GM12878 (cell line): ENCODE results near the gene DICER1. TPM values are rescaled to one million over a fixed set of nuclear protein-coding genes. Genes with fewer than 3 reads are reported as not detected.

ENCODE experiments used
- ATAC-seq: fragments of 200-7000 bp; cut with Tn5 transposase; 3 replicates; pipeline ENCODE4 v1.9.1; 2020; ENCODE audit warnings: mild to moderate bottlenecking, moderate library complexity
- BruUV-seq: library from RNA; stranded (reverse); fragments of 400-500 nt; replicated peaks from 2 replicates; lab custom pipeline; 2021; lab: Mats Ljungman, UMichigan
- CTCF ChIA-PET: fragments of 300-600 bp; sonication (Branson Sonifier 250); formaldehyde crosslinking; extraction: SDS; loops from one replicate; lab custom pipeline; 2021; ENCODE audit warnings: inconsistent platforms; lab: Yijun Ruan, JAX
- POLR2A ChIA-PET: fragments of 350-600 bp; formaldehyde crosslinking; extraction: SDS; loops from one replicate; lab custom pipeline; 2021; ENCODE audit warnings: inconsistent platforms; lab: Charles Lee
- RAD21 ChIA-PET: fragments of 300-600 bp; sonication (Branson Sonifier 250); formaldehyde crosslinking; loops from one replicate; lab custom pipeline; 2023; ENCODE audit warnings: antibody characterized with exemption; ENCODE audit not compliant: unreplicated experiment; lab: Charles Lee
- SMC1A ChIA-PET: fragments of 300-600 bp; sonication (Branson Sonifier 250); formaldehyde crosslinking; loops from one replicate; lab custom pipeline; 2023; ENCODE audit not compliant: unreplicated experiment, uncharacterized antibody; lab: Charles Lee
- DNase-seq: peaks from one replicate; pipeline ENCODE4 v3.0.0-alpha.2; 2011; ENCODE audit warnings: low read depth, low spot score
- FAIRE-seq: peaks from 3 replicates; lab custom pipeline; 2011; peaks lifted over from hg19 to GRCh38; lab: Jason Lieb, UNC
- H2AFZ ChIP-seq: 2 replicates; pipeline ENCODE4 v1.6.0; 2011; ENCODE audit warnings: low read depth, low read length, control low read depth; ENCODE audit not compliant: control insufficient read depth
- H3K27ac ChIP-seq: 2 replicates; pipeline ENCODE4 v1.5.1; 2011; ENCODE audit warnings: control low read depth; ENCODE audit not compliant: control insufficient read depth, insufficient read depth
- H3K27me3 ChIP-seq, 2 experiments: replicated peaks in 1 of 2; 2 replicates each; pipeline versions ENCODE4 v1.6.0 to v1.6.1; 2011; ENCODE audit warnings: low read length in 1 of 2; ENCODE audit not compliant: control insufficient read depth in 2 of 2, insufficient read depth in 2 of 2
- H3K36me3 ChIP-seq, 2 experiments: 2 replicates each; pipeline ENCODE4 v1.5.1; 2011; ENCODE audit warnings: low read length in 1 of 2; ENCODE audit not compliant: control insufficient read depth in 2 of 2, insufficient read depth in 2 of 2
- H3K4me1 ChIP-seq: 2 replicates; pipeline ENCODE4 v1.6.1; 2011; ENCODE audit warnings: mild to moderate bottlenecking, low read length, moderate library complexity, mixed read lengths; ENCODE audit not compliant: control insufficient read depth, insufficient read depth
- H3K4me2 ChIP-seq: 2 replicates; pipeline ENCODE4 v1.6.0; 2011; ENCODE audit warnings: control low read depth; ENCODE audit not compliant: control insufficient read depth, insufficient read depth
- H3K4me3 ChIP-seq: fragments of 200-600 bp; sonication (generic); 2 replicates; pipeline ENCODE4 v1.5.1; 2016
- H3K79me2 ChIP-seq: 2 replicates; pipeline ENCODE4 v1.6.0; 2011; ENCODE audit warnings: low read length; ENCODE audit not compliant: control insufficient read depth, insufficient read depth
- H3K9ac ChIP-seq: 2 replicates; pipeline ENCODE4 v1.8.0; 2011; ENCODE audit warnings: low read length, control low read depth, mixed read lengths; ENCODE audit not compliant: control insufficient read depth, insufficient read depth
- H3K9me3 ChIP-seq: replicated peaks from 3 replicates; pipeline ENCODE4 v1.5.1; 2011; ENCODE audit warnings: mild to moderate bottlenecking, low read length; ENCODE audit not compliant: control insufficient read depth, insufficient read depth
- H4K20me1 ChIP-seq: 2 replicates; pipeline ENCODE4 v1.6.0; 2011; ENCODE audit not compliant: control insufficient read depth, insufficient read depth
- EED ChIP-seq: sonication (generic); IDR thresholded peaks from 2 replicates; pipeline ENCODE4 v1.6.1; 2016; ENCODE audit warnings: antibody characterized with exemption, low read depth
- SUZ12 ChIP-seq: fragments of 200-600 bp; sonication (generic); IDR thresholded peaks from one replicate; pipeline ENCODE4 v1.6.1; 2018; ENCODE audit warnings: antibody characterized with exemption, mild to moderate bottlenecking; ENCODE audit not compliant: unreplicated experiment
- ZNF274 ChIP-seq: IDR thresholded peaks from one replicate; pipeline ENCODE4 v1.8.0; 2011; ENCODE audit not compliant: insufficient read length, insufficient read depth
- ZNF622 ChIP-seq: fragments of 450-650 bp; IDR thresholded peaks from 2 replicates; pipeline ENCODE4 v1.6.1; 2017; ENCODE audit warnings: mild to moderate bottlenecking, inconsistent platforms
- WGBS: methylation state at CpG from one replicate; pipeline ENCODE4 v1.1.6; 2016; ENCODE audit warnings: low lambda C conversion rate; ENCODE audit not compliant: insufficient replicate concordance, insufficient coverage; ENCODE audit errors: missing lambda C conversion rate; 5-methylcytosine and 5-hydroxymethylcytosine counted together
- in situ Hi-C: fragments of 300-500 bp; cut with MboI; formaldehyde crosslinking; loops from 9 replicates; pipeline ENCODE4 v1.14.3; 2018; ENCODE audit warnings: mixed read lengths
- intact Hi-C: fragments of 100-400 bp; cut with micrococcal nuclease; formaldehyde crosslinking; loops from one replicate; pipeline ENCODE4 v1.14.2; 2022; ENCODE audit not compliant: unreplicated experiment
- polyA plus RNA-seq, 11 experiments: library from polyadenylated mRNA; depleted of rRNA in 4 of 11; unstranded in 6 of 11; stranded (reverse) in 5 of 11; fragments of >200 nt; fragmentation: Nextera tagmentation in 4 of 11; fragmentation: Illumina TruSeq in 1 of 11; extraction: Ambion mirVana in 4 of 11; extraction: Trizol in 1 of 11; gene quantifications; 1 replicate in 1 of 11; 2 replicates in 10 of 11; pipeline versions ENCODE4 v1.2.1 to v1.2.3, GENCODE V29; 2011 to 2016; ENCODE audit warnings: inconsistent platforms in 2 of 11, missing spikeins in 2 of 11, low read depth in 1 of 11
- total RNA-seq, 4 experiments: library from RNA; depleted of rRNA in 3 of 4; stranded (reverse); fragments of >200 nt in 3 of 4; fragmentation: Illumina TruSeq in 1 of 4; extraction: Trizol in 1 of 4; gene quantifications; 2 replicates each; pipeline versions ENCODE4 v1.2.1 to v1.2.3, GENCODE V29; 2013 to 2021
- TF ChIP-seq, protein P1 (sequence below): fragments of 450-650 bp; IDR thresholded peaks from 2 replicates; pipeline ENCODE4 v1.6.1; 2018; ENCODE audit warnings: borderline replicate concordance, mild to moderate bottlenecking; ENCODE audit not compliant: partially characterized antibody
- TF ChIP-seq, protein P2 (sequence below): fragments of 450-650 bp; IDR thresholded peaks from 2 replicates; pipeline ENCODE4 v1.6.1; 2016; ENCODE audit warnings: mild to moderate bottlenecking

The DICER1 gene
- total and polyA plus RNA-seq, 10 of the 15 experiments (the other 5 are each of a cell fraction or from before 2014, with no cell fraction given) = 6.8 to 70.8 (median 37.1) TPM

DNA sequence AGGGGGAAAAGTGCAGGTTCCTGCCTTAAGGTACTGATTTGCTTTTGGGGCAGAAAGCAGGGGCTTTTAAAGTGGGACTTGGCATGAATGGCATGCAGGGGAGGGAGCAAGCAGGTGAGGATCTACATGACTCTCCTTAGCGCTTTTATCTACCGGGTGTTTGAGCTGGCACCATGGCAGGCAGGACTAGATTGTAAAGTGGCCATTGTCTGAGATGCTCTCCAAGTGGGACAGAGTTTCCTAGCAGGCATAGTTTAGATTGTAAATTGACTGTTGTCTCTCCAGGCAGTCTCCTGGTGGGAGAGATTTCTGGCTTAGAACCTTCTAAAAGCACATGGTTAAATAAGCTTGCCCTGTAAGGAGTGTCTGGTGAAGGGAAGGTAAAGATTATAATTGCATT is 5.3 kb upstream of the DICER1 start:
- ATAC-seq (no peak), FAIRE-seq (no peak), DNase-seq (no peak)
- TF ChIP-seq, protein P1, sequence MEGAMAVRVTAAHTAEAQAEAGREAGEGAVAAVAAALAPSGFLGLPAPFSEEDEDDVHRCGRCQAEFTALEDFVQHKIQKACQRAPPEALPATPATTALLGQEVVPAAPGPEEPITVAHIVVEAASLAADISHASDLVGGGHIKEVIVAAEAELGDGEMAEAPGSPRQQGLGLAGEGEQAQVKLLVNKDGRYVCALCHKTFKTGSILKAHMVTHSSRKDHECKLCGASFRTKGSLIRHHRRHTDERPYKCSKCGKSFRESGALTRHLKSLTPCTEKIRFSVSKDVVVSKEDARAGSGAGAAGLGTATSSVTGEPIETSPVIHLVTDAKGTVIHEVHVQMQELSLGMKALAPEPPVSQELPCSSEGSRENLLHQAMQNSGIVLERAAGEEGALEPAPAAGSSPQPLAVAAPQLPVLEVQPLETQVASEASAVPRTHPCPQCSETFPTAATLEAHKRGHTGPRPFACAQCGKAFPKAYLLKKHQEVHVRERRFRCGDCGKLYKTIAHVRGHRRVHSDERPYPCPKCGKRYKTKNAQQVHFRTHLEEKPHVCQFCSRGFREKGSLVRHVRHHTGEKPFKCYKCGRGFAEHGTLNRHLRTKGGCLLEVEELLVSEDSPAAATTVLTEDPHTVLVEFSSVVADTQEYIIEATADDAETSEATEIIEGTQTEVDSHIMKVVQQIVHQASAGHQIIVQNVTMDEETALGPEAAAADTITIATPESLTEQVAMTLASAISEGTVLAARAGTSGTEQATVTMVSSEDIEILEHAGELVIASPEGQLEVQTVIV = no peak
- TF ChIP-seq, protein P2, sequence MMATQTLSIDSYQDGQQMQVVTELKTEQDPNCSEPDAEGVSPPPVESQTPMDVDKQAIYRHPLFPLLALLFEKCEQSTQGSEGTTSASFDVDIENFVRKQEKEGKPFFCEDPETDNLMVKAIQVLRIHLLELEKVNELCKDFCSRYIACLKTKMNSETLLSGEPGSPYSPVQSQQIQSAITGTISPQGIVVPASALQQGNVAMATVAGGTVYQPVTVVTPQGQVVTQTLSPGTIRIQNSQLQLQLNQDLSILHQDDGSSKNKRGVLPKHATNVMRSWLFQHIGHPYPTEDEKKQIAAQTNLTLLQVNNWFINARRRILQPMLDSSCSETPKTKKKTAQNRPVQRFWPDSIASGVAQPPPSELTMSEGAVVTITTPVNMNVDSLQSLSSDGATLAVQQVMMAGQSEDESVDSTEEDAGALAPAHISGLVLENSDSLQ = no peak
- TF ChIP-seq EED (no peak), ZNF622 (no peak), SUZ12 (no peak), ZNF274 (no peak)
- Histone ChIP-seq H3K36me3 (no peaks in the 10 kb centered on the region), H3K79me2 (peaks cover 4% of the 10 kb centered on the region; the same call in 1 of the 2 replicates), H3K27me3 (no peaks in the 10 kb centered on the region), H4K20me1 (no peaks in the 10 kb centered on the region), H3K27ac (no peak overlapping the region), H3K4me3 (no peak overlapping the region), H3K9ac (no peak overlapping the region), H3K4me2 (no peak overlapping the region), H3K4me1 (peaks cover 5% of the 10 kb centered on the region; the same call in 1 of the 2 replicates), H3K9me3 (peaks cover 2% of the 10 kb centered on the region; the same call in 2 of the 3 replicates), H2AFZ (no peak overlapping the region)
- intact Hi-C loops = no loop called here
- ChIA-PET CTCF (interaction anchor here (0.7 to 1.1 kb wide), 2 partner anchors 11 to 33 kb away, joined by 3 to 4 read pairs; no protein-coding TSS in a partner anchor), POLR2A (no interaction called here), RAD21 (no interaction called here), SMC1A (interaction anchor here (0.8 to 2.0 kb wide), 4 partner anchors 8 to 203 kb away, joined by 3 to 8 read pairs (median 3); no protein-coding TSS in a partner anchor)
- no TSS peak for BruUV-seq
- in situ Hi-C loops = no loop called here
- 96% methylated on average over 2 of the region's 2 CpGs for WGBS
